ENCODE data around the gene IGF1R. TPM values are rescaled to one million over a fixed set of nuclear protein-coding genes. Genes with fewer than 3 reads are reported as not detected.
A peak's percentile ranks its signal among the peaks of the same experiment; 100 is the strongest.

Gene IGF1R
- total and polyA plus RNA-seq, 2 of the 13 experiments (the other 11 are each of a cell fraction or from before 2014, with no cell fraction given), result 15.9 to 18.4 TPM

GRCh38 chr15:98738689-98739401, 90.5 kb downstream of the IGF1R start (continued):
- TF ChIP-seq, protein P1, sequence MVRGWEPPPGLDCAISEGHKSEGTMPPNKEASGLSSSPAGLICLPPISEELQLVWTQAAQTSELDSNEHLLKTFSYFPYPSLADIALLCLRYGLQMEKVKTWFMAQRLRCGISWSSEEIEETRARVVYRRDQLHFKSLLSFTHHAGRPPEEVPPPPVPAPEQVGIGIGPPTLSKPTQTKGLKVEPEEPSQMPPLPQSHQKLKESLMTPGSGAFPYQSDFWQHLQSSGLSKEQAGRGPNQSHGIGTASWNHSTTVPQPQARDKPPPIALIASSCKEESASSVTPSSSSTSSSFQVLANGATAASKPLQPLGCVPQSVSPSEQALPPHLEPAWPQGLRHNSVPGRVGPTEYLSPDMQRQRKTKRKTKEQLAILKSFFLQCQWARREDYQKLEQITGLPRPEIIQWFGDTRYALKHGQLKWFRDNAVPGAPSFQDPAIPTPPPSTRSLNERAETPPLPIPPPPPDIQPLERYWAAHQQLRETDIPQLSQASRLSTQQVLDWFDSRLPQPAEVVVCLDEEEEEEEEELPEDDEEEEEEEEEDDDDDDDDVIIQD (CRISPR knock-in tag; IDR thresholded peaks at IDR 0.05; ENCODE audit: low read depth), result peak; percentile 47; the same call in 1 of the 2 replicates
- TF ChIP-seq POLR2G (IDR thresholded peaks at IDR 0.05; ENCODE audit: low read depth, low read length), result no peak
- TF ChIP-seq CTCF (CRISPR knock-in tag; IDR thresholded peaks at IDR 0.05), result no peak
- peak; percentile 86 for TF ChIP-seq TEAD3 (CRISPR knock-in tag; optimal IDR thresholded peaks at IDR 0.05; ENCODE audit: borderline replicate concordance)
- no peak for TF ChIP-seq ZNF674 (CRISPR knock-in tag; IDR thresholded peaks at IDR 0.05; ENCODE audit: low read depth)
- no peak for TF ChIP-seq E2F1 (CRISPR knock-in tag; IDR thresholded peaks at IDR 0.05)
- peak; percentile 46; the same call in 1 of the 2 replicates for TF ChIP-seq MED1 (CRISPR knock-in tag; IDR thresholded peaks at IDR 0.05)
- TF ChIP-seq ZNF10 (CRISPR knock-in tag; IDR thresholded peaks at IDR 0.05; ENCODE audit: borderline replicate concordance, low read depth), result no peak
- TF ChIP-seq ZNF788 (CRISPR knock-in tag; IDR thresholded peaks at IDR 0.05; ENCODE audit: borderline replicate concordance), result peak; percentile 83; the same call in 1 of the 2 replicates
- no peak for TF ChIP-seq HNRNPK (IDR thresholded peaks at IDR 0.05; ENCODE audit: low read depth, low read length, poor library complexity, severe bottlenecking)
- TF ChIP-seq, protein P2, sequence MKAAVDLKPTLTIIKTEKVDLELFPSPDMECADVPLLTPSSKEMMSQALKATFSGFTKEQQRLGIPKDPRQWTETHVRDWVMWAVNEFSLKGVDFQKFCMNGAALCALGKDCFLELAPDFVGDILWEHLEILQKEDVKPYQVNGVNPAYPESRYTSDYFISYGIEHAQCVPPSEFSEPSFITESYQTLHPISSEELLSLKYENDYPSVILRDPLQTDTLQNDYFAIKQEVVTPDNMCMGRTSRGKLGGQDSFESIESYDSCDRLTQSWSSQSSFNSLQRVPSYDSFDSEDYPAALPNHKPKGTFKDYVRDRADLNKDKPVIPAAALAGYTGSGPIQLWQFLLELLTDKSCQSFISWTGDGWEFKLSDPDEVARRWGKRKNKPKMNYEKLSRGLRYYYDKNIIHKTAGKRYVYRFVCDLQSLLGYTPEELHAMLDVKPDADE (CRISPR knock-in tag; IDR thresholded peaks at IDR 0.05), result no peak
- peak; percentile 69; the same call in 1 of the 2 replicates for TF ChIP-seq ETV5 (CRISPR knock-in tag; IDR thresholded peaks at IDR 0.05; ENCODE audit: borderline replicate concordance)
- no peak for TF ChIP-seq MATR3 (CRISPR knock-in tag; IDR thresholded peaks at IDR 0.05)
- TF ChIP-seq REL (CRISPR knock-in tag; conservative IDR thresholded peaks at IDR 0.05), result no peak
- TF ChIP-seq HMGA1 (CRISPR knock-in tag; conservative IDR thresholded peaks at IDR 0.05), result no peak
- TF ChIP-seq, protein P3, sequence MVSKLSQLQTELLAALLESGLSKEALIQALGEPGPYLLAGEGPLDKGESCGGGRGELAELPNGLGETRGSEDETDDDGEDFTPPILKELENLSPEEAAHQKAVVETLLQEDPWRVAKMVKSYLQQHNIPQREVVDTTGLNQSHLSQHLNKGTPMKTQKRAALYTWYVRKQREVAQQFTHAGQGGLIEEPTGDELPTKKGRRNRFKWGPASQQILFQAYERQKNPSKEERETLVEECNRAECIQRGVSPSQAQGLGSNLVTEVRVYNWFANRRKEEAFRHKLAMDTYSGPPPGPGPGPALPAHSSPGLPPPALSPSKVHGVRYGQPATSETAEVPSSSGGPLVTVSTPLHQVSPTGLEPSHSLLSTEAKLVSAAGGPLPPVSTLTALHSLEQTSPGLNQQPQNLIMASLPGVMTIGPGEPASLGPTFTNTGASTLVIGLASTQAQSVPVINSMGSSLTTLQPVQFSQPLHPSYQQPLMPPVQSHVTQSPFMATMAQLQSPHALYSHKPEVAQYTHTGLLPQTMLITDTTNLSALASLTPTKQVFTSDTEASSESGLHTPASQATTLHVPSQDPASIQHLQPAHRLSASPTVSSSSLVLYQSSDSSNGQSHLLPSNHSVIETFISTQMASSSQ (IDR thresholded peaks at IDR 0.05; ENCODE audit: low read depth), result peak; percentile 81
- TF ChIP-seq, protein P3 (CRISPR knock-in tag; IDR thresholded peaks at IDR 0.05; ENCODE audit: borderline replicate concordance), result peak; percentile 77; the same call in 1 of the 2 replicates
- TF ChIP-seq, protein P4, sequence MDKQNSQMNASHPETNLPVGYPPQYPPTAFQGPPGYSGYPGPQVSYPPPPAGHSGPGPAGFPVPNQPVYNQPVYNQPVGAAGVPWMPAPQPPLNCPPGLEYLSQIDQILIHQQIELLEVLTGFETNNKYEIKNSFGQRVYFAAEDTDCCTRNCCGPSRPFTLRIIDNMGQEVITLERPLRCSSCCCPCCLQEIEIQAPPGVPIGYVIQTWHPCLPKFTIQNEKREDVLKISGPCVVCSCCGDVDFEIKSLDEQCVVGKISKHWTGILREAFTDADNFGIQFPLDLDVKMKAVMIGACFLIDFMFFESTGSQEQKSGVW (CRISPR knock-in tag; IDR thresholded peaks at IDR 0.05; ENCODE audit: borderline replicate concordance), result no peak
